Naive thymus-derived CD8-positive, alpha-beta T cell (primary cell): ENCODE data around the gene ZSCAN5C. TPM values are rescaled to one million over a fixed set of nuclear protein-coding genes. Genes with fewer than 3 reads are reported as not detected.
"Not testable (repeated sequence)": the region's sequence is repeated elsewhere in the genome, so short reads cannot be mapped to it uniquely, and the experiment has no call there.

ENCODE experiments used
- ATAC-seq, 2 donors: fragments of 150-1000 bp; cut with Tn5 transposase in 1 of 2; sonication (Bioruptor Pico), chemical (Tn5 transposase) in 1 of 2; 1 replicate in 1 of 2; 2 replicates in 1 of 2; pipeline ENCODE4 v1.10.0; 2021; ENCODE audit warnings: mild to moderate bottlenecking in 2 of 2, moderate library complexity in 2 of 2
- POLR2A ChIA-PET: fragments of 350-600 bp; sonication (Branson Sonifier 250); formaldehyde crosslinking; loops from one replicate; lab custom pipeline; 2021; ENCODE audit warnings: antibody characterized with exemption; lab: Charles Lee
- DNase-seq, 10 donors: peaks; one replicate each; pipeline versions ENCODE4 v3.0.0 to v3.0.0-alpha.2; 2020 to 2022
- H3K27ac Mint-ChIP-seq, 10 donors: one replicate each; pipeline ENCODE4 v1.8.0; 2020 to 2022; ENCODE audit warnings: mild to moderate bottlenecking in 10 of 10, mixed read lengths in 10 of 10, moderate library complexity in 4 of 10, inconsistent platforms in 1 of 10
- H3K27me3 Mint-ChIP-seq, 5 donors: one replicate each; pipeline ENCODE4 v1.8.0; 2021 to 2022; ENCODE audit warnings: mixed read lengths in 5 of 5
- H3K36me3 Mint-ChIP-seq, 3 donors: one replicate each; pipeline ENCODE4 v1.8.0; 2020 to 2022; ENCODE audit warnings: mixed read lengths in 3 of 3, mild to moderate bottlenecking in 2 of 3, inconsistent platforms in 1 of 3
- H3K4me1 Mint-ChIP-seq, 4 donors: one replicate each; pipeline ENCODE4 v1.8.0; 2021 to 2022; ENCODE audit warnings: mixed read lengths in 4 of 4
- H3K4me3 Mint-ChIP-seq, 10 donors: one replicate each; pipeline ENCODE4 v1.8.0; 2020 to 2022; ENCODE audit warnings: mild to moderate bottlenecking in 10 of 10, mixed read lengths in 10 of 10, moderate library complexity in 6 of 10, inconsistent platforms in 1 of 10
- H3K9me3 Mint-ChIP-seq, 9 donors: one replicate each; pipeline ENCODE4 v1.8.0; 2020 to 2022; ENCODE audit warnings: mixed read lengths in 9 of 9, mild to moderate bottlenecking in 3 of 9, inconsistent platforms in 1 of 9, moderate library complexity in 1 of 9
- polyA plus RNA-seq, 3 donors: library from polyadenylated mRNA; unstranded; fragments of 300-500 nt; fragmentation: Illumina TruSeq; gene quantifications; one replicate each; pipeline ENCODE4 v1.2.3, GENCODE V29; 2021
- total RNA-seq, 8 experiments: library from RNA in 2 of 8; stranded (reverse) in 2 of 8; gene quantifications; one replicate each; pipeline ENCODE4 v1.2.3 and lab custom pipeline; 2021 to 2026

Gene ZSCAN5C
- total and polyA plus RNA-seq, 5 experiments from 2014 or later: not detected

DNA sequence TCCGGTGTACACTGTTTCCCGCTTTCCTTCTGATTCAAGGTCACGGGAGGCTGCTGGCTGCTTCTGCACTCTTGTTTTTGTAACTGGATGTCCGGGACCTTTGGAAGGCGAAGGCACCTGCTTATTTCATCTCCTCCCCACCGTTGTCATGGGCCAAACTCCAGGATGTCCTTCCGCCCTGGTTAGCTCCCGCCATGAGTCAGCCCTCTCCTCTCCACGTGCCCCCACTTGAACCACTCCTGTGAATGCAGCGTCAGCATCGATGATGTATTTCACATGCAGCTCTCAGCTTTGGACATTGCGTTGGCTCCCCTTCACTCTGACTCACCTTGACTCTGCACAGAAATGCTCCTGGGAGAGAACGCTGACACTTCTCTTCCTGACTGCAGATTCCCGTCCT lies 31.8 kb upstream of the ZSCAN5C start:
- ATAC-seq (no peak), DNase-seq (no peak)
- H3K36me3 Mint-ChIP-seq: no peaks in the 10 kb centered on the region
- peaks cover 4 to 15% (median 9%) of the 10 kb centered on the region in 5 donors for H3K27me3 Mint-ChIP-seq
- POLR2A ChIA-PET: no interaction called here
- H3K4me1 Mint-ChIP-seq: peaks cover 2 to 6% (median 3%) of the 10 kb centered on the region in 4 donors
- H3K4me3 Mint-ChIP-seq: no peak overlapping the region
- no peak overlapping the region for H3K27ac Mint-ChIP-seq
- H3K9me3 Mint-ChIP-seq: peaks cover 0 to 1% (median 0%) of the 10 kb centered on the region in 9 donors

GRCh38 chr19:56174086-56174485 lies 28.0 kb upstream of the ZSCAN5C start:
- H3K36me3 Mint-ChIP-seq: no peaks in the 10 kb centered on the region
- DNase-seq: no peak
- H3K4me3 Mint-ChIP-seq: no peak overlapping the region
- peaks cover 2 to 6% (median 3%) of the 10 kb centered on the region in 4 donors for H3K4me1 Mint-ChIP-seq
- H3K9me3 Mint-ChIP-seq: peaks cover 0 to 1% (median 0%) of the 10 kb centered on the region in 9 donors
- ATAC-seq: no peak
- POLR2A ChIA-PET: no interaction called here
- H3K27ac Mint-ChIP-seq: no peak overlapping the region
- H3K27me3 Mint-ChIP-seq: peaks cover 1 to 15% (median 7%) of the 10 kb centered on the region in 5 donors

GRCh38 chr19:56174550-56174949 lies 27.5 kb upstream of the ZSCAN5C start:
- H3K4me1 Mint-ChIP-seq: peaks cover 2 to 6% (median 3%) of the 10 kb centered on the region in 4 donors
- ATAC-seq (no peak), DNase-seq (no peak)
- no peak overlapping the region for H3K27ac Mint-ChIP-seq
- H3K9me3 Mint-ChIP-seq: peaks cover 0 to 1% (median 0%) of the 10 kb centered on the region in 9 donors
- no peaks in the 10 kb centered on the region for H3K36me3 Mint-ChIP-seq
- no peak overlapping the region for H3K4me3 Mint-ChIP-seq
- POLR2A ChIA-PET: no interaction called here
- peaks cover 1 to 15% (median 7%) of the 10 kb centered on the region in 5 donors for H3K27me3 Mint-ChIP-seq

- DNase-seq, H3K9me3 Mint-ChIP-seq, POLR2A ChIA-PET, ATAC-seq, H3K27ac Mint-ChIP-seq, H3K4me3 Mint-ChIP-seq, H3K27me3 Mint-ChIP-seq, H3K4me1 Mint-ChIP-seq, H3K36me3 Mint-ChIP-seq: not testable (repeated sequence)
These were observed 26.2 kb upstream of the ZSCAN5C start, which contains the start of gene GALP for GRCh38 chr19:56175861-56176307. Gene GALP, plus strand, starts transcription at chr19:56176008. Its CDS starts 1,101 bp downstream, at chr19:56177109.

DNA sequence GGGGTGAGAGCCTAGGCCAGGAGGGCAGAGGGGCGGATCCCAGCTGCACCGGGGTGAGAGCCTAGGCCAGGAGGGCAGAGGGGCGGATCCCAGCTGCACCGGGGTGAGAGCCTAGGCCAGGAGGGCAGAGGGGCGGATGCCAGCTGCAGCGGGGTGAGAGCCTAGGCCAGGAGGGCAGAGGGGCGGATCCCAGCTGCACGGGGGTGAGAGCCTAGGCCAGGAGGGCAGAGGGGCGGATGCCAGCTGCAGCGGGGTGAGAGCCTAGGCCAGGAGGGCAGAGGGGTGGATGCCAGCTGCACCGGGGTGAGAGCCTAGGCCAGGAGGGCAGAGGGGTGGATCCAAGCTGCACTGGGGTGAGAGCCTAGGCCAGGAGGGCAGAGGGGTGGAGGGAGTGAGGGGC lies 25.8 kb upstream of the ZSCAN5C start:
- H3K4me1 Mint-ChIP-seq, H3K36me3 Mint-ChIP-seq, ATAC-seq, H3K9me3 Mint-ChIP-seq, H3K27me3 Mint-ChIP-seq, H3K27ac Mint-ChIP-seq, H3K4me3 Mint-ChIP-seq, DNase-seq, POLR2A ChIA-PET: not testable (repeated sequence)

DNA sequence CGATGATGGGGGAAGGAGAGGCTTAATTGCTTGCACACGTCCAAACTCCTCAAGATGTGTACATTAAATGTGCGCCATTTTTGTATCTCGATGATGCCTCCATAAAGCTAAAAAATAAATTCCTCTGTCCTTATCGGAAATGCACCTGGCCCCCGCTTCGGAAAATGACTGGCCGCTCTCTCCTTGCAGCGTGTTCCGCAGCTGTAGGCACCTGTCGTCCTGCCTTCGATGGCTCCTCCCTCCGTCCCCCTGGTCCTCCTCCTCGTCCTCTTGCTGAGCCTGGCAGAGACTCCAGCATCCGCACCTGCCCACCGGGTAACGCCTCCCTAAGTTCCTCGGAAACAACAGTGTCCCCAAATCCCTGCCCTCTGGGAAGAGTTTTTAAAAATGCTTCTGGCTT lies 25.2 kb upstream of the ZSCAN5C start:
- DNase-seq: no peak
- peak overlapping the region in 1 of 10 donors; percentile 24 for H3K27ac Mint-ChIP-seq
- H3K9me3 Mint-ChIP-seq: no peaks in the 10 kb centered on the region
- POLR2A ChIA-PET: no interaction called here
- peaks cover under 1 to 2% (median under 1%) of the 10 kb centered on the region in 4 donors for H3K4me1 Mint-ChIP-seq
- ATAC-seq: no peak
- H3K4me3 Mint-ChIP-seq: no peak overlapping the region
- H3K27me3 Mint-ChIP-seq: peaks cover 0 to 9% (median 7%) of the 10 kb centered on the region in 5 donors
- no peaks in the 10 kb centered on the region for H3K36me3 Mint-ChIP-seq

- H3K4me3 Mint-ChIP-seq: no peak overlapping the region
- H3K36me3 Mint-ChIP-seq: no peaks in the 10 kb centered on the region
- ATAC-seq (no peak), DNase-seq (no peak)
- POLR2A ChIA-PET: no interaction called here
- H3K27me3 Mint-ChIP-seq: peaks cover 0 to 9% (median 7%) of the 10 kb centered on the region in 5 donors
- no peaks in the 10 kb centered on the region for H3K9me3 Mint-ChIP-seq
- H3K27ac Mint-ChIP-seq: no peak overlapping the region
- H3K4me1 Mint-ChIP-seq: no peaks in the 10 kb centered on the region
These were observed 24.4 kb upstream of the ZSCAN5C start for GRCh38 chr19:56177564-56178243.

DNA sequence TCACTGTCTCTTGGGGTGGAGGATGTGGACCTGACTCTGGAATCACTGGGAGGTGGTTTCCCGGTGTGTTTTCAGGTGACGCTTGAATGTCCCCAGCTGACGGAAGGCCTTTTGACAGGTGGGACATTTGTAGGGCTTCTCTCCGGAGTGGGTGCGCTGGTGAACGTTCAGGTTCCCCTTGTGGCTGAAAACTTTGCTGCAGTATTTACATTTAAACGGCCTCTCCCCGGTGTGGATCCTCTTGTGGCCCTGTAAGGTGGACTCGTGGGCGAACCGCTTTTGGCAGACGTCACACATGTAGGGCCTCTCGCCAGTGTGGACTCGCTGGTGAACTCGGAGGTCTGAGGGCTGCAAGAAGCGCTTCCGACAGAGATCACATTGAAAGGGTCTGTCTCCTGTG lies 12.3 kb upstream of the ZSCAN5C start:
- POLR2A ChIA-PET: no interaction called here
- ATAC-seq (no peak), DNase-seq (no peak)
- Mint-ChIP-seq H3K9me3 (no peaks in the 10 kb centered on the region), H3K36me3 (no peaks in the 10 kb centered on the region), H3K27ac (no peak overlapping the region), H3K4me3 (no peak overlapping the region), H3K4me1 (peaks cover 0 to 4% (median 0%) of the 10 kb centered on the region in 4 donors), H3K27me3 (peaks cover 5 to 17% (median 9%) of the 10 kb centered on the region in 5 donors)

DNA sequence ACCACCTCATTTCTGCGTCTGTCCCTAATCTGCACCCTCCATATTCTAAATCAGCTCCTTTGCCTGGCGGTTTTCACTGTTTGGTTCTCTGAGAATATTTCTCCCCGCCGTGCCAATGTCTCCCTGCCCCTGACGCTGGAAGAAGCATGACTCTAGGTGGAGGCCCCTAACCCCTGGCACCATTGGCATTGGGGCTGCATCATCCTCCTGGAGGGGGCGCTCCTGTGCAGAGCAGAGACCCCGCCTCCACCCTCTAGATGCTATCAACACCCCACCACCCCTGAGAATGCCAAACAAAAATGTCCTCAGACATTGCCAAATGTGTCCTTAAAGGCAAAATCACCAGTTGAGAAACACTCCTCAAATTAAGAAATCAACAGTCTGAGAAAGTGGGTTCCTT lies 11.0 kb upstream of the ZSCAN5C start:
- no peaks in the 10 kb centered on the region for H3K9me3 Mint-ChIP-seq
- no peaks in the 10 kb centered on the region for H3K4me1 Mint-ChIP-seq
- ATAC-seq (no peak), DNase-seq (no peak)
- no peaks in the 10 kb centered on the region for H3K36me3 Mint-ChIP-seq
- POLR2A ChIA-PET: no interaction called here
- no peak overlapping the region for H3K27ac Mint-ChIP-seq
- H3K27me3 Mint-ChIP-seq: peaks cover 0 to 14% (median 5%) of the 10 kb centered on the region in 5 donors
- H3K4me3 Mint-ChIP-seq: no peak overlapping the region

DNA sequence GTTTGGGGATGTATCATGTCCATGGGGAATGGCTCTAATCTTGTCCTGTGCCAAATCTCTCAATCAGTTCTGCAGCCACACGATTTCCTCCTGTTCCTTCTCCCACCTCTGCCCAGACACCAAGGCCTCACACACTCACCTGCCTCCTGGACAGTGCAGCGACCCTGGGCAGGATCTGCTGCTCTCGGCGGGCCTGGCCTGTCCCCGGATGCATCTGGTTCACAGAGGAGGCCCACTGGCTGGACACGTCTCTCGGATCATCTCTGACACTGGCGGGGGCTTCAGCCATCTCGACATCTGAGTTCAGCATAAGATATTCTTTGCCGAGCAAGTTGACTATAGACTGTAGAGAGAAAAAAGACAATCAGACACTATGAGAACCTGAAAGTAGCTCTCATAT lies 10.4 kb upstream of the ZSCAN5C start:
- Mint-ChIP-seq H3K9me3 (no peaks in the 10 kb centered on the region), H3K36me3 (no peaks in the 10 kb centered on the region), H3K4me1 (no peaks in the 10 kb centered on the region), H3K27me3 (peaks cover 0 to 14% (median 4%) of the 10 kb centered on the region in 5 donors), H3K27ac (no peak overlapping the region), H3K4me3 (no peak overlapping the region)
- POLR2A ChIA-PET: no interaction called here
- ATAC-seq (no peak), DNase-seq (no peak)

DNA sequence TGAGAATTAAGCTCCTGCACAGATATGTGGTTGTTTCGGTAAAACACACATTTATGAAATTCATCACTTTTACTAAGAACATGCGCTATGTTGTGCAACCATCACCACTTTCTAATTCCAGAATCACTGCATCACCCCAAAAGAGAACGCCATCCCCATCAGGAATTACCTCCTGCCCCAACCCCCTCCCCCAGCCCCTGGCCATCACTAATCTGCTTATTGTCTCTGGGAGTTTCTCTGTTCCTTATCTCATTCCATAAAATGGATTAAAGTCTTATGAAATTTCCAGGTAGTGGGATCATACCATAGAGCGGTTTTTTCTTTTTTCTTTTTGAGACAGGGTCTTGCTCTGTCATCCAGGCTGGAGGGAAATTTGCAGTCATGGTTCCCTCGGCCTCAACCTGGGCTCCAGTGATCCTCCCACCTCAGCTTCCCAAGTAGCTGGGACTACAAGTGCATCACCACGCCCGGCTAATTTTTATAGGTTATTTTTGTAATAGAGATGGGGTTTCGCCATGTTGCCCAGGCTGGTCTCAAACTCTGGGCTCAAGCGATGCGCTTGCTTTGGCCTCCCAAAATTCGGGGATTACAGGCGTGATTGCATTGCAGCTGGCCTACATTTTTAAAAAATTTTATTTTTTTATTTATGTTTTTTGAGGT lies 8.0 kb upstream of the ZSCAN5C start:
- ATAC-seq: no peak
- Mint-ChIP-seq H3K27me3 (peaks cover 0 to 14% (median 1%) of the 10 kb centered on the region in 5 donors), H3K36me3 (peaks cover 0 to 1% (median 0%) of the 10 kb centered on the region in 3 donors), H3K4me1 (no peaks in the 10 kb centered on the region), H3K9me3 (no peaks in the 10 kb centered on the region), H3K4me3 (no peak overlapping the region), H3K27ac (no peak overlapping the region)
- DNase-seq: no peak
- POLR2A ChIA-PET: no interaction called here

DNA sequence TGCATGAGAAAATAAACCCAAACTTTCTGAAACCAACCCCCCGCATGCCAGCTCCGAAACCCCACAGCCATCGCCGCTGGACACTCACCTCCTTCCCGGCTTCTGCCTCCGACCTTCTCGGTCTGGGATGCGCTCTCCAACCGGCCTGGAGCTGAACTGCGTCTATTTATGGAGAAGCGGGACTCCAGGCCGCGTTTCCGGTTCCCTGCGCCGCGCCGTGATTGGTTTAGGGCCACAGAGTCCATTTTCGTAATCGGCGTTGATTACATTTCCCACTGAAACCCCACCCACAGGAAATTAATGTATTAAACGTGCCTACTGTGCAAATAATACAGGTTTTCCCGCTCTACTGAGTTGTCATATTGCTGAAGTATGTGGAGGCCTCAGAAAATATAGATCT lies 4.4 kb upstream of the ZSCAN5C start, which contains the start of gene ZSCAN5B:
Gene ZSCAN5B (minus strand): TSS at position 138 of the 400 bp plus-strand sequence. CDS start 4,731 bp downstream, outside the sequence.
- DNase-seq, H3K4me1 Mint-ChIP-seq, H3K4me3 Mint-ChIP-seq, POLR2A ChIA-PET, H3K9me3 Mint-ChIP-seq, ATAC-seq, H3K36me3 Mint-ChIP-seq: not testable (repeated sequence)
- peaks cover 0 to 11% (median 3%) of the 10 kb centered on the region in 5 donors for H3K27me3 Mint-ChIP-seq
- peak within 1 kb of the TSS in 1 of 10 donors; percentile 59 for H3K27ac Mint-ChIP-seq

DNA sequence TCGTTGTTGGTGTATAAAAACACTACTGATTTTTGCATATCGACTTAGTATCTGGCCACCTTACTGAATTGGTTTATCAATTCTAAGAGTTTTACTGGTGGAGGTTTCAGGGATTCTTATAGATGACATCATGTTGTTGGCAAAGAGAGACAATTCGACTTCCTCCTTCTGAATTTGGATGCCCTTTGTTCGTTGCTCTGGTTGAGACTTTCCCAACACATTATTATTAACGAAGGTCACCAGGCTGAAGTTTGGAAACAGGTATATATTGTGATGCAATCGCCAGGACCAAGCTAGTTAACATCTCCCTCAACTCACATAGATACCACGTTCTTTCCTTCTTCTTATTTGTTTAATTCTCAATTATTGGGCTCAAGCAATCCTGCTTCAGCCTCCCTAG lies 2.4 kb upstream of the ZSCAN5C start:
- Mint-ChIP-seq H3K9me3 (no peaks in the 10 kb centered on the region), H3K4me1 (no peaks in the 10 kb centered on the region), H3K36me3 (peaks cover 0 to 1% (median 0%) of the 10 kb centered on the region in 3 donors), H3K27me3 (peaks cover 0 to 11% (median 2%) of the 10 kb centered on the region in 5 donors), H3K27ac (no peak overlapping the region), H3K4me3 (no peak overlapping the region)
- ATAC-seq (no peak), DNase-seq (no peak)
- POLR2A ChIA-PET: no interaction called here
